HuH-7 (cell line): Measurements from ENCODE around the gene DBN1.

Experiments used
- DNase-seq: peaks from one replicate; pipeline ENCODE4 v3.0.0; 2011; ENCODE audit warnings: low spot score

DBN1 gene

DNA sequence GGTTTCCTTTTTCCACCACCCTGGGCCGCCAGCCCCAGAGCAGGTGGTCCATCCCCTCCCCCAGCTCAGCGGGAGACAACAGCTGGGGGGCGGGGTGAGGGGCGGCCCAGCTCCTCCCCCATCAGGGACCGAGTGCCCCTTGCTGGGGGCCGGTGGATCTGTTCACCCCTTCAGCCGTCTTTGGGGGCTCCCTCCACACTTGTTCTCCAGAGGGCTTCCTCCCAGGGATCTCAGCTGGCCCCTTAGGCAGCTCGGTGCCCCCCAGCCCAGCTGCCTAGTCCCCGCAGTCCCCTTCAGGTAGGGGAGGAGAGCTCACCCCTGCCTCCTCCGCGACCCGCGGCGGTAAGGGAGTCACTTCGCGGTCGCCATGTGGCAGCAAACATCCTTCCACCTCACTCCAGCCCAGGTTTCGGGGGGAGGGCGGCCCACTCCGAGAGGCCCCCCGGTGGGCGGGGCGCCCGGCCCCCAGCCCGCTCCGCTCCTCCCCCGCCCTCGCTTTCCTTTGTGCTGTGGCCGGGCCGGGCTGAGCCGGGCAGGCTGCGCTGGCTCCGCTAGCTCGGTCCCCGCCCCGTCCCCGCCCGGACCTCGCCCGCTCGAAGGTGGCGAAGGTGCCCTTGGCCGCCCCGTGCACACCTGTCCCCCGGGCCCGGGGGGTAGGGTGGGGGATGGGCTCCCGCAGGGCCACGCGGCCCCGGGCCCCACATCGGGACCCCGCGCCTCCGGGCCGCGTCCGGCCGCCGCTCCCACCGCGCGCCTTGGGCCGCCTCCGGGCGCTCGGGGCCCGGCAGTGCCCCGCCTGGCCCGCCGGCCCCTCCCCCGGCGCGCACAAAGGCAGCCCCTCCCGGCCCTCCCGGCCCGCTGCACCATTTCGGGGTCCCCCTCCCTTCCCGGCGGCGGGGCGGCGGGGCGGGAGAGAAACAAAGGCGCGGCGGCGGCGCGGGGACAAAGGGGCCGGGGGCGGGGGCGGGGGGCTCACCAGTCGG, 683 bp downstream of the DBN1 start:
- peak; percentile 76 for DNase-seq

DNA sequence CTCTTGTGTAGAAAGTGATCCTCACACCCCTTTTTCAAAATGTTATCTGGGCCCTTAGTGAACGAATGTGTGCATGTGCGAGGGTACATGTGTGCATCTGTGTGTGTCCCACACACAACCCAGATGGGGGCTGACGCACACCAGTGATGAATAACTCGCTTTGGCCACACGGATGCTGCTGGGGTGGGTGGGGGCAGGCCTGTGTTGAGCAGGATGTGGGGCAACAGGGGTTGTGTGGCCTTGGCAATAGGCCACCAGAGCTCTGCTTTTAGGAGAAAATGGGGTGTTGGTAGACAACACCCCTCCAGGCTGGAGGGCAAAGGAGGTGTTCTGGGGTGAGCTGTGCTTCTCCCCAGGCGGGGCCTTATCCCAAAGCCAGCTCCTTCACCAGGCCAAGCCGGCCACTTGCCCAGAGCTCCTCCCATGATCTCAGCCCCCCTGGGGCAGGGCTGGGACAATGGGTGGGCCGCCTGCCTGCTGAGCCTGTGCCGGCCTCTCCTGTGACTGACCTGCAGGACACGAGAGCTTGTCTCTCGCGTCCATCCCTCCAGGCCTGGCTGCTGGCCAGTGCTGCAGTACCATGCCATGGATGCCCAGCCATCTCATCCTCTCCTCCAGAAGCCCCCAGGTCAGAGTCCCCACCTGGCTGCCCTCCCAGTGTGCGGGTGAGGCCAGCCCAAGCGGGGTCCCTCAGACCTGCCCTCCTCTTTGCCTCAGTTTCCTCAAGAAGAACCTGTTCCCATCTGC, 1.7 kb downstream of the DBN1 start:
- no peak for DNase-seq

DNA sequence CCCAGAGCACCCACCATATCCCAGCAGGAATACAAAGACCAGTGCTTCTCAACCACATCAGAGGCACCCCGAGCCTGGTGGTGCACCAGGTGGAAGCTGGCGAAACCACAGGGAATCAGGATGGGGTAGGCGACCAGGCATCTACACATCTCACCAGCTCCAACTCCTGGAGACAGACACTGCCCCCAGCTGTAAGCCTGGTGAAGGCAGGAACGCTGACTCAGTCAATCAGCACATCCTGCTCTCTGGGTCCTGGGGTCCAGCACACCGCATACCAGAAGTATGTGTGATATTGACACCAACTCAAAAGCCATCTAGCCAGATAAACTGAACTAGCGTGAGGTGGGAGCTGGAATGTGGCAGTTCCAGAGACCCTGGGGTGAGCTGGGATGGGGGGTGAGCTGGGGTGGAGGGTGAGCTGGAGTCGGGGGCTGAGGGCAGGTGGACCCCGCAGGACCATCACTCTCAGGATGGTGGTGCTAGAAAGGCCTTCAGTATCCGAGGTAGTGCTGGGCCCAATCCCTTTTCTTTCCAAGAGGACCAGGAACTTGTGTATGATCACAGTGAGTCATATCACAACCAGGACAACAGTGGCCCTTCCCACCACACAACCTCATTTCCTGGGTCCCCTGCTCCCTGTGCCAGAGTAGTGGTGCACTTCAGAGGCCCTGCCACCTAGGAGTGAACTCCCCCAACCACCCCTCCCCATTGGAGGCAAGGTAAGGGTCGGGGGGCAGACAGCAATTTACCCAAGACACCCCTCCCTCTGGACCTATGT, 2.5 kb downstream of the DBN1 start:
- DNase-seq: no peak

DNA sequence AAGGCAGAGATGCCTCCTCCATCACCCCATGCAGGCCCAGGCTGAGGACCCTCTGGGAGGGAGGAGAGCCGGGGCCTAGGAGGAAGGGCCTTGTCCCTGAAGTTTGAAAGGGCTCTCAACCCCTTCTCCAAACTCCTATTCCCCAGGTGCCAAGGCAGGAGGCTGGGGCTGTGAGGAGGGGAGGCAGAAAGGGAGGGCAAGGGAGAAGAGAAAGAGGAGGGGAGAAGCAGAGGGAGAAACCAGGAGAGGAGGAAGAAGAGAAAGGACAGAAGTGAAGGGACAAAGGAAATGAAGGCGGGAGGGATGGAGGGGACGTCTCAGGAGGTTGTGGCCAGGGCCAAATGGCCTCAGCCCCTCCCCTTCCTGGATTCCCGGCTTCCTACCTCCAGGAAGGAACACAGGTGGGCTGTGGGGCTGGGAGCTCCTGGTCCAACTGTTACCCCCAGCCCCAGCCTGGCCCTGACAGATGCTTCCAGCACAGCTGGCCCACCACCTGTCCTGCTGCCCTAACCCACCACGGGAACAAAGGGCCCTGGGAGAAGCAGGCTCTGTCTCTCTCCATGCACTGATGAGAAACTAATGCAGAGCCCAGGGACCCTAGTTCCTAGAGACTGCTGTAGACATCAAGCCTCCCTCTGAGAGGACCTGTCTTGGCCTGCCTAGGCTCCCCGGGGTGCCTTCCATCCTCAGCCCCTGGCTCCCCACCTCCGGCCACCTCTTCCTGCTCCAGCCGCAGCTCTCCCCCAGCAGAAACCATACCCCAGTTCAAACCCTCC, 3.5 kb downstream of the DBN1 start:
- DNase-seq: no peak

DNA sequence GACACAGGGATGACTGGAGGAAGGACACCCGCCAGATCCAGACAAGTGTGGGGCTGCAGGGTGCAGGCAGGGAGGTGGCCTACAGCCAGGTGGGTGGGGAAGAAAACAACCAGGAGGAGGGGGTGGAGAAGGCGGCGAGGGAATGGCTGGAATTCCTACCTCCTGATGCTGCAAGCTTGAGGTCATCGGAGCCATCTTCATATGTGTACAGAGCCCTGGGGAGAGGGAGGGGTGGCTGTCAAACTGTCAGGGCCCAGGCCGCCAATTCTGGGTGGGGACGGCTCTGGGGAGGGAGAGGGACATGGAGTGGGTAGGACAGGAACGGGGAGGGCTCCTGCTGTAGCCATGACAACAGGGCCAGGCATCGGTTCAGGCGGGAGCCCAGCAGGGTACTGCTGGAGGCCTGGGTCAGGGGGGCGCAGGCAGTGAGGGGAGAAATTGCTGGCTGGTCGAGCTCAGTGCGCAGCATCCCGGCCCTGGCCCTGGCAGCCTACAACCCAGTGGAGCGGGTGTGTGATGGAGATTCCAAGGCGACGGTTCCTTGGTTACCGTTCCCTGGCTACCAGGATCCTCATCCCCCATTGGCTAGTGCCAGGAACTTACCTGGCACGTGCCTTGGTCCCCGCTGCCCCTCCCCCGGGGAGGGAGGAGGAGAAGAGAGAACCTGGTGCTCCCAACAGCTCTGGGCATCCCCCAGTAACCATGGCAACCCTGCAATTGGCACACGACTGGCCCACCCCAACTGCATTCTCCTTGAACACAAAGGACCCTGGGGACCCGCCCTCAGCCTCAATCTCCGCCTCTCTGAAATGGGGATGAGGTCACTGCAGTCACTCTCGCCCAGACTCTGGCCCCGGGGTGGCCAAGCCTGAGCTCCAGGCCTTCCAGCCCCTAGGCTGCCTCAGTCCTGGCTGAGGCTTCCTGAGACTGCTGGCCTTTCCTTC, 4.5 kb downstream of the DBN1 start:
- no peak for DNase-seq

DNA sequence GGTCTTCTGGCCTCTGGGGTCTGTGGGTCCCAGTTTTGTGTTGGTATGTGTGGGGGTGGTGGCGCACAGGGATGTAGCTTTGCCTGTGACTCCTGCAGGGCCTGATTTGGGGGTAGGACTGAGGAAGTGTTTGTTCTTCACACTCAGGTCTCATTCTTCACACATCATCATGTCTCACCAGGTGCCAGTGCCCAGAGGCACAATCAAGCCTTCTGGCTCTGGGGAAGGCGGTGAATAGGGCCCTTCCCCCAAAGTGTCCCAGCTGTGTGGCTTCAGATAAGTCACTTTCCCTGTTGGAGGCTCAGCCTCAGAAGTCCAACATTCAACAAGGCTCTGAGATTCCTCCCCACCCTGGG, 5.1 kb downstream of the DBN1 start:
- DNase-seq: no peak

DNA sequence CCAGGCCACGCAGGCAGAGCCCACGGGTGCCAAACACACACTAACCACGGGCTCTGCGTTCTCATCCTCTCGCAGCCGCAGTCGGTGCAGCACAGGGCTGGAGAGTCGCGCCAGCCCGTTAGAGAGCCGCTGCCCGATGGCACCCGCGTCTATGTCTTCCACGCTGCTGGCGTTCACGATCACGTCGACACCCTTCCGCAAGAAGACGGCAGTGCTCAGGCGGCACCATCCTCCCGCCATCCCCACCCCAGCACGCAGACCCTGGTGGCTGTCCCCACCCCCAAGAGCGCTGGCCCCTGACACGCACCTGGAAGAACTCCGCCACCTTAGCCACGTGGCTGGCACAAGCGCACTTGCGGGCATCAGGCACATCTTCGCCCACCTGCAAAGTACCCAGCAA, 6.0 kb downstream of the DBN1 start:
- no peak for DNase-seq

DNA sequence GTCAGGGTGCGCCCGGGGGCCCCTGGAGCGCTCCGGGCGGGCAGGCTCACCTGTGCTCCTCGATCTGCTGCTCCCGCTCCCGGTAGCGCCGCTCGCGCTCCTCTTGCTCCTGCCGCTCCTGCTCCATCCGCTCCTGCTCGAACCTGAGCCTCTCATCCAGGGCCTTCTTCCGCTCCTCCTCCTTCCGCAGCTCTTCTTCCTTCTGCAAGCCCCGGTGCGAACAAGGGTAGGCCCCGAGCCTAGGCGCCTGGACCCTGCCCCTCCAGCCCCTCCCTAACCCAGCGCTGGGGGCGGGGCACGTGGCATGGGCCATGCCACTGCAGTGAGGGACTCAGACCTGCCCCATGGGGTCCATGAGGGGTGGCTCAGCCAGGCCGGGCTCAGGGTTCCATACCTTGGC, 6.6 kb downstream of the DBN1 start:
- DNase-seq: no peak

DNA sequence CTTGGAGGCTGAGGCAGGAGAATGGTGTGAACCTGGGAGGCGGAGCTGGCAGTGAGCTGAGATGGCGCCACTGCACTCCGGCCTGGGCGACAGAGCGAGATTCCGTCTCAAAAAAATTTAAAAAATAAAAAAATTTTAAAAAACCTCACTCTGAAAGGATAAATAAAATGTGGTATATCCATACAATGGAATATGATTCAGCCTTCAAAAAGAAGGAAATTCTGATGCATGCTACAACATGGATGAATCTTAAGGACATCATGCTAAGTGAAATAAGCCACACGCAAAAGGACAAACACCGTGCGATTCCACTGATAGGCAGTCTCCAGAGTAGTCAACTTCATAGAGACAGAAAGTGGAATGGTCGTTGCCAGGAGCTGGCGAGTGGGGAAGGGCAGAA, 8.4 kb downstream of the DBN1 start:
- no peak for DNase-seq

DNA sequence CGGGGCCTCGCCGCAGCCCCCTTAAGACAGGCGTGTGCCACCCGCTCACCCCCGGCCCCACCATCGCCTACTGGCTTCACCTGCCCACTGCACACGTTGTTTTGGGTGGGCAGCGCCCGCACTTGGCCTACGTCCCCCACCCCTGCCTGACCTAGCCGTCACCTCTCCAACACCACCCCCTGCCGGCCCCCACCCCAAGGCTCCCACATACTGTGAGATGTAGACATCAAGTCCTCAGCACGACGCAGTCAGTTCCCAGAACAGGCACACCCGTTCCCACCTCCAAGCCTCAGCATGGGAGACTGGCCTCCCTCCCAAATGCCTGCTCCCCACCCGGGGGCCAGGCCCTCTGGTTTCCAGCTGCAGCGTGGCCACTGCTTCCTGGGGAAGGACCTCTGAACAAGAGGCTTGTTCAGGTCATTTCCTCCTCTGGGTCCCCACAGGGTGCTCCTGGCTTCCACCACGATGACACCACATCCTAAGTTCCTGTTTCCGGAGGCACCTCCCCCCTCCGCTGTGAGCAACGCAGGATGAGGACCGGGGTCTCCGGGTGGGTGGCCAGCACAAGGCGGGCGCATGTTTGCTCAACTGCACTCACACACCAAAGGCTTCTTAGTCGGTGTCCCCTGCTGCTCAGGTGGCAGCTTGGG, 11.3 kb downstream of the DBN1 start:
- no peak for DNase-seq

DNA sequence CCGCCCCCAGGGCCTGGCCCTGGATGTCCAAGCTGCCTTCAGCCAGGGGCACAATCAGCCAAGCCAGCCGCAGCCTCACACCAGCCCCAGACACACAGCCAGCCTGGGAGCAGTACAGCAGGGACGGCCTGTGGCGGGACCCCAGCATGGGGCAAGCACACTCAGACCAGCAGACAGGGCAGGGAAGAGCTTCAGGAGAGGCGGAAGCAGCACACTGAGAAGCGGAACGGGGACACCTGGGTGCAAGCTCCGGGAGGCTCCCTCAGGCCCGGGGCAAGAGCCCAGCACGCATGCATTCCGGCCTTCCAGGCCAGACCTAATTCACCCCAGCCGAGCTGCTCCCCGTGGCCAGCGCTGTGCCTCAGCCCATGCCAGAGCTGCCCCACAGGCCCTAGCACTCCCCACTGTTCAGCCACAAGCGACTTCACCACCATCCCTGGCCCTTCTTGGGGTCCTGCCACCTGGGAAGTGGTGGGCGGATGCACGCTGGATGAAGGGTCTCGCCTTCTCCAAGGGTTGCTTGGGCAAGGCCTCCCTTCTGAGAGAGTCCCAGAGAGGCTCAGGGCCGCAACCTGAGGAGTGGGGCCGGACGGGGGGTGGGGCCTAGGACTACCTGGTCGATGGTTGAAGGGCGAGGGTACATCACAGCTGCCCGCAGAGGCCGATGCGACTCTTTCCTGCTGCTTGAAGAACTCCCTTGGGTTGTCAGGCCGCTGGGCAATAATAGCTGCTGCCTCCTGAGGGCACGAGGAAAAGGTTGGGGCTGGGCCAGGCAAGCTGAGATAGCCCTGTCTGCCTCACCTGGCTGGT, 13.4 kb downstream of the DBN1 start:
- DNase-seq: no peak

DNA sequence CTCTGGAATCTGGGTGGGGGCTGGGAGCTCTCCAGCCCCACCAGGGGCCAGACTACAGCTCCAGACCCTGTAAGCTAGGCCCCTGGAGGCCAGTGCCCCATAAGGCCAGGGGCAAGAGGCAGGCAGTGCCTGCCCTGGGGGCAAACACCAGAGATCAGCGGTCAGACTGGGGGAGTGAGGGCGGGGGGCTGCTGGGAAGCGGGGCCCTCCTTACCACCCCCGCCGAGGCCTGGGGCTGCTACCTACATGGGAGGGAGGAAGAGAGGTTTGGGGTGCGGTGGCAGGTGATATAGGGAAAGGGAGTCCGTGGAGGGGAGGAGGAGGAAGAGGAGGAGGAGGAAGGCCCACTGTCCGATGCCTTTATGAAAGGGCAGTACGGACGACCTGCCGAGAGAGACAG, 14.1 kb downstream of the DBN1 start:
- DNase-seq: no peak

DNA sequence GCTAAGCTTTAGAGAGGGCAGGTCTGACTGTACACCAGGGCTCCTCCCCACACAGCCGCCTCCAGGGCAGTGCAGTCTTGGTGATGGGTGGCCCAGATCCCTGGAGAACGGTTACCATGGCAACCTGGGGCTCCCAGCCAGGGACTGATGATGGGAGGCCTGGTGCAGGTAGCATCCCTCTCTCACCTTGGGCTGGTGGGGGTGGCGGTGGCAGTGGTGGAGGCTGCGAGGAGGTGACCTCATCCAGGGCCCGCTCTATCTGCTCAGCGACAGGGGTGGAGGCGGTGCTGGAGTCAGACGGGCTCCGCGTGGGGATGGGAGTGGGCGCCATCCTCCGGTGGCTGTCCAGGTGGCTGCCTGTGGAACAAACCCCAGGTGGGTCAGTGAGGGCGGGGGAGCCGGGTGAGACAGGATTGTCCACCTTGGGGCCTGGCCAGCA, 14.5 kb downstream of the DBN1 start:
- DNase-seq: no peak

DNA sequence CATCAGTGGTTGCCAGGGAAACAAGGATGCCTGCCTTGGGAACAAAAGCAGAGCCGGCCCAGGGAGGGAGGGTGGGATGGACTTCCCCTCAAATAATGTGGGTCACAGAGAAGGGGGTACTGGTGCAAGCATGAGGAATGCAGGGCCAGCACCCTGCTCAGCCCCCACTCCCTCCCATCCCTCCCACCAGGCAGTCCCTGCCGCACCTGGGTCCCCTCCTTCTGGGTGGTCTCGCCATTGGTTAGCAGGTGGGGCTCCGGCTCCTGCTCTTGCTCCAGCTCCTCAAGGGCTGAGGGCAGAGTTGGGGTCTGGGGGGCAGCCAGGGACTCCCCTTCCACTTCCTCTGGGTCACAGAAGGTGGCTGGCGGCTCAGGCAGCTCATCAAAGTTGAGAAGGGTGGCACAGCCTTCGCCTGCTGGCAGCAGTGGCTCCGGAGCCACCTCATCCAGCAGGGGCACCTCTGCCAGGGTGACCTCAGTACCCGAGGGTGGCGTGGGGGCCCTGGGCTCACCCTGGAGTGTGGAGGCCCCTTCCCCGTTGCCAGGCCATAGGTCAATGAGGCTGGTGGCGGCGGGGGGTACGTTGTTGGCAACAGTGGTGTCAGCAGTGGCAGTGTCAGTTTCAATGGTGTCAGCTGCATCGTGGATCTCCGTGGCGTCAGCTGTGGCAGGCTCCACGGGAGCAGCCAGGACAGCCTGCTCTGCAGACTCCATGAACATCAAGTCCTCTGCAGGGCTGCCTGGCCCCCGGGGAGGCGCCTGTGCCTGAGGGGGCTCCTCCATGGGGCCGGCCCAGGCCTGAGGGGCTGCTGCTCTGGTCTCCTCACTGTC, 15.4 kb downstream of the DBN1 start:
- DNase-seq: no peak

DNA sequence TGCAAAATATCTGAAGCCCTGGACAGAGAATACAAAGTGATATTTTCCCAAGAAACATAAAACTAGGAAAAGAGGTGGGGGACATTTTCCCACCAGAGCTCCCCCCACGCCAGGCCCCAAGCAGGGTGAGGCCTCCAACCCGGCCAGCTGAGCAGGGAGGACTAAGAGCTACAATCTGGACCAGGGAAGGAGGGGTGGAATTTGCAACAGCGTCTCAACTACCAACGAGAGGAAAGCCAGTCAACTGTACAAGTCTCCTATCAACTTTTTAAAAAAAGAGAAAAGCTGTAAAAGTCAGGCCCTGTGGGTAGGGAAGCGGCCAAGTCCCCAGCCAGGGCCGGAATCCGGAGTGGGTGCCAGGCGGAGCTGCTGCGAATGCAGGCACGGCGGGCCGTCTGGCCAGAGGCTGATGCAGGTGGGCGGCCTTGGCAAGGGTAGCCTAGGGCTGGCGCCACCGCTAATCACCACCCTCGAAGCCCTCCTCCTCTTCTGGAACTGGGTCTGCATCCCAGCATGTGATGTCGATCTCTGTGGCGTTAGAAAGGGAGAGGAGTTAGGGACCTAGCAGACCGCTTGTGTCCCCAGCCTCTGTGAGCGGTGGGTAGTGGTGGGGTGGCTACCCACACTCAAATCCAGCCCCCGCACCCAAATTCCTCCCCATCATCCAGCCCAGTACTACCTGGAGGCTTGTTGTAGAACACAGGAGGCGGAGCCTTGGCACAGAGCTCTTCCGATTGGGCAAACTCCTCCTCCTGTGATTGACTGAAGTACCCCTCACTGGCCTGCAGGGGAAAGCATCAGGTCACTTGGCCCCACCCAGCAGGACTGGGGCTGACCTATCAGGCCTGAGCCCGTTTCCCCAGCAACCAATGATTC, 16.2 kb downstream of the DBN1 start:
- DNase-seq: peak; percentile 98

DNA sequence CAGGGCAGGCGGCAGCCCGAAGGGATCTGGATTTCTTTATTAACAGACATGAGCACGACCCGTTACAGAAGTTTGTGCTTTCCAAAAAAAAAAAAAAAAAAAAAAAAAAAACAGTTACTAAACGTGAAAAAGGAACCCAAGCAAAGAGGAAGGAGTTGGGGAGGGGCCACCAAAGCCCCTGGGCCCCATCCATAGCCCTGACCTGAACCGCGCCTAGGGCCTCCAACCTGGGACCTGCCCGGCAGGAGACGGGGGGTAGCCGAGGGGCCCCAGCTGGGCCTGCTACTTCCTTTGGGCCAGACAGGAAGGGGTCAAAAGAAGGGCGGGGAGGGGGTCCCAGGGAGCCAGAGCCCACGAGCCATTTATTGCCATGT, 16.9 kb downstream of the DBN1 start:
- no peak for DNase-seq
